Erythroblast (primary cell): Measurements from ENCODE around the gene BOLA3.

Experiments used
- GATA1 ChIP-seq: IDR thresholded peaks from 2 replicates; pipeline ENCODE4 v1.6.1; 2011; ENCODE audit warnings: low read depth, mild to moderate bottlenecking, control low read depth, low read length, moderate library complexity
- POLR2A ChIP-seq: IDR thresholded peaks from 2 replicates; pipeline ENCODE4 v1.6.1; 2011; ENCODE audit warnings: mild to moderate bottlenecking, low read length

DNA sequence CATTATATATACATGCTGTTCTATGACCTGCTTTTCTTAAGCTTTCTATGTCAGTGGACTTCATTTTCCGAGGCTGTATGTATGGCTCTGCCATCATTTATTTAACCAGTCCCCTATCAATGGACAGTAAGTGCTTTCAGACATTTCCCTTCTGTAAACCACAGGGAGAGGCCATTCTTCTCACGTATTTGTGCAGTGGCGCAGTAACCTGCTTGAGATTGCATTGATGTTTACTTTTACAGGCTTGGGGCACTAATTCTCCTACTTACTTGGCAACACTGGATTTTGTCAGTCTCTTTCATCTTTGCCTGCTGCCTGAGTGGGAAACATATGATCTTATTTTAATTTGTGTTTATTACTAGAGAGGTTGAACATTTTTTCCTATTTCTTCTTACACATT lies 52.1 kb downstream of the BOLA3 start:
- TF ChIP-seq POLR2A (no peak), GATA1 (no peak)
